Omental fat pad (tissue), 4 donors: ENCODE measurements around the gene SCG5. TPM values are rescaled to one million over a fixed set of nuclear protein-coding genes. Genes with fewer than 3 reads are reported as not detected.

ENCODE experiments used
- ATAC-seq: fragments of 150-250 bp; one replicate; pipeline ENCODE4 v1.9.1; 2016; ENCODE audit warnings: mild to moderate bottlenecking, moderate library complexity; ENCODE audit not compliant: low FRiP score
- DNase-seq: peaks from one replicate; pipeline ENCODE4 v3.0.0-alpha.2; 2019; ENCODE audit warnings: low spot score
- CTCF ChIP-seq, 3 donors: fragments of 450-650 bp; IDR thresholded peaks; one replicate each; pipeline ENCODE4 v1.5.1; 2016 to 2017; ENCODE audit warnings: antibody characterized with exemption in 3 of 3, mild to moderate bottlenecking in 3 of 3, moderate library complexity in 2 of 3
- total RNA-seq, 4 donors: library from RNA; depleted of rRNA; stranded (reverse); fragments of >200 nt; gene quantifications; one replicate each; pipeline ENCODE4 v1.1.0, GENCODE V29; 2016

SCG5 gene
- total RNA-seq, 4 donors from 2014 or later, result 2.1 to 3.4 TPM; not detected in 2

- TF ChIP-seq CTCF (IDR thresholded peaks at IDR 0.05), result no peak
- peak; percentile 84 for ATAC-seq
- no peak for DNase-seq
Observed at GRCh38 chr15:32683906-32684584, 42.5 kb downstream of the SCG5 start.

GRCh38 chr15:32685576-32685975 lies 44.1 kb downstream of the SCG5 start:
- TF ChIP-seq CTCF (IDR thresholded peaks at IDR 0.05), result no peak
- ATAC-seq (no peak), DNase-seq (no peak)

GRCh38 chr15:32687556-32687955 lies 46.0 kb downstream of the SCG5 start:
- no peak for TF ChIP-seq CTCF (IDR thresholded peaks at IDR 0.05)
- DNase-seq (no peak), ATAC-seq (no peak)

GRCh38 chr15:32688151-32688639 lies 46.7 kb downstream of the SCG5 start:
- ATAC-seq (no peak), DNase-seq (no peak)
- TF ChIP-seq CTCF (IDR thresholded peaks at IDR 0.05), result no peak

GRCh38 chr15:32690941-32691688 lies 49.6 kb downstream of the SCG5 start:
- ATAC-seq, result no peak
- TF ChIP-seq CTCF (IDR thresholded peaks at IDR 0.05), result no peak

GRCh38 chr15:32691689-32692038 lies 50.2 kb downstream of the SCG5 start:
- no peak for DNase-seq
- TF ChIP-seq CTCF (IDR thresholded peaks at IDR 0.05), result no peak
- ATAC-seq, result no peak

More at GRCh38 chr15:32690941-32691688, 49.6 kb downstream of the SCG5 start:
- no peak for DNase-seq
